Spleen (tissue), 11 donors: Measurements from ENCODE around the gene KLF3. TPM values are rescaled to one million over a fixed set of nuclear protein-coding genes. Genes with fewer than 3 reads are reported as not detected.

ENCODE experiments used
- DNase-seq: peaks from one replicate; pipeline ENCODE4 v3.0.0-alpha.2; 2020
- H3K27ac ChIP-seq, 8 donors: fragments of 200-600 bp; sonication (generic) in 7 of 8; 1 replicate in 4 of 8; 2 replicates in 4 of 8; pipeline versions ENCODE4 v1.5.0 to v1.8.0; 2016 to 2021; ENCODE audit warnings: inconsistent platforms in 4 of 8, mild to moderate bottlenecking in 4 of 8, moderate library complexity in 1 of 8
- H3K27me3 ChIP-seq, 7 donors: fragments of 200-600 bp; sonication (generic) in 6 of 7; replicated peaks in 1 of 7; 1 replicate in 4 of 7; 2 replicates in 3 of 7; pipeline versions ENCODE4 v1.5.0 to v1.8.0; 2016 to 2021; ENCODE audit warnings: inconsistent platforms in 3 of 7, mild to moderate bottlenecking in 1 of 7
- H3K36me3 ChIP-seq, 6 donors: fragments of 200-600 bp; sonication (generic) in 5 of 6; 1 replicate in 4 of 6; 2 replicates in 2 of 6; pipeline versions ENCODE4 v1.5.0 to v1.8.0; 2016 to 2021; ENCODE audit warnings: inconsistent platforms in 2 of 6
- H3K4me1 ChIP-seq, 6 donors: fragments of 200-600 bp; sonication (generic) in 5 of 6; 1 replicate in 3 of 6; 2 replicates in 3 of 6; pipeline versions ENCODE4 v1.5.0 to v1.8.0; 2016 to 2021; ENCODE audit warnings: inconsistent platforms in 3 of 6
- H3K4me3 ChIP-seq, 8 donors: fragments of 200-600 bp; sonication (generic) in 7 of 8; 1 replicate in 4 of 8; 2 replicates in 4 of 8; pipeline versions ENCODE4 v1.5.0 to v1.8.0; 2016 to 2021; ENCODE audit warnings: inconsistent platforms in 4 of 8, mild to moderate bottlenecking in 4 of 8, moderate library complexity in 2 of 8
- H3K9me3 ChIP-seq, 8 donors: fragments of 200-600 bp; sonication (generic) in 7 of 8; 1 replicate in 4 of 8; 2 replicates in 4 of 8; pipeline versions ENCODE4 v1.5.0 to v1.8.0; 2016 to 2021; ENCODE audit warnings: inconsistent platforms in 4 of 8
- CTCF ChIP-seq, 11 experiments: fragments of 200-600 bp in 7 of 11; fragments of 450-650 bp in 4 of 11; sonication (generic) in 4 of 11; IDR thresholded peaks in 8 of 11; conservative IDR thresholded peaks in 3 of 11; 1 replicate in 7 of 11; 2 replicates in 4 of 11; pipeline versions ENCODE4 v1.4.0 to v1.8.0; 2016 to 2021; ENCODE audit warnings: antibody characterized with exemption in 11 of 11, inconsistent platforms in 4 of 11, mild to moderate bottlenecking in 1 of 11
- POLR2A ChIP-seq, 3 donors: fragments of 450-650 bp; IDR thresholded peaks; one replicate each; pipeline ENCODE4 v1.5.1; 2017; ENCODE audit warnings: antibody characterized with exemption in 3 of 3, mild to moderate bottlenecking in 1 of 3
- POLR2AphosphoS5 ChIP-seq, 3 donors: sonication (generic); formaldehyde crosslinking; IDR thresholded peaks; one replicate each; pipeline ENCODE4 v1.5.1; 2017; ENCODE audit warnings: antibody characterized with exemption in 3 of 3
- WGBS, 5 donors: extraction: QIAGEN DNeasy Blood & Tissue Kit in 3 of 5; methylation state at CpG; one replicate each; pipeline versions ENCODE4 v1.1.5 to v1.1.7; 2013 to 2018; 5-methylcytosine and 5-hydroxymethylcytosine counted together
- intact Hi-C: fragments of 100-400 bp; cut with DNase I; formaldehyde crosslinking; loops from one replicate; pipeline ENCODE4 v1.15.0; 2023; ENCODE audit warnings: low total_unique reads
- polyA plus RNA-seq, 3 donors: library from polyadenylated mRNA; stranded (reverse); fragments of 200-250 nt; gene quantifications; one replicate each; pipeline ENCODE4 v1.2.1, GENCODE V29; 2013
- total RNA-seq, 7 donors: library from RNA; depleted of rRNA in 3 of 7; stranded (reverse); fragments of >200 nt in 3 of 7; fragmentation: NEBNext Ultra II Directional in 4 of 7; extraction: Animal tissue kit (Norgen Biotek cat#: 25700) in 4 of 7; gene quantifications; one replicate each; pipeline versions ENCODE4 v1.1.0 to v1.2.1, GENCODE V29; 2016 to 2021
- donor health status: healthy with polysubstance abuse.
- donor health status: DM: no; HTN: no; CAD: no; lungs with moderate emphysema.
- donor health status: DM: no; HTN: no; CAD: no.
- donor health status: Bipolar disorder and iron deficiency.
- donor health status: healthy.
- donor health status: DM: no; HTN: no; CAD: no.
- donor health status: DM: yes; HTN: yes; CAD: no.

The KLF3 gene
- total and polyA plus RNA-seq, 10 donors: 8.0 to 87.5 (median 63.1) TPM

GRCh38 chr4:38695809-38696208 is 31.8 kb downstream of the KLF3 start:
- no peak for TF ChIP-seq CTCF (IDR thresholded peaks at IDR 0.05 in 8 of 11, conservative IDR thresholded peaks at IDR 0.05 in 3 of 11)
- no peak for TF ChIP-seq POLR2A (IDR thresholded peaks at IDR 0.05)
- TF ChIP-seq POLR2AphosphoS5 (IDR thresholded peaks at IDR 0.05): no peak
- H3K27ac ChIP-seq: peak overlapping the region in 1 of 8 donors; percentile 22
- H3K36me3 ChIP-seq: peaks cover 2 to 86% (median 52%) of the 10 kb centered on the region in 6 donors
- peaks cover 0 to 45% (median 24%) of the 10 kb centered on the region in 6 donors for H3K4me1 ChIP-seq
- H3K27me3 ChIP-seq: no peaks in the 10 kb centered on the region
- intact Hi-C loops: no loop called here
- DNase-seq: no peak
- WGBS, 5 donors: 72 to 90% (median 77%) methylated on average over 3 of the region's 3 CpGs
- H3K4me3 ChIP-seq: no peak overlapping the region
- no peaks in the 10 kb centered on the region for H3K9me3 ChIP-seq

- 32 to 46% (median 36%) methylated on average over 2 of the region's 2 CpGs for WGBS, 5 donors
- intact Hi-C loops: no loop called here
- peaks cover 2 to 77% (median 46%) of the 10 kb centered on the region in 6 donors for H3K36me3 ChIP-seq
Observed at GRCh38 chr4:38696697-38697096, 32.7 kb downstream of the KLF3 start.

GRCh38 chr4:38698176-38698575 is 34.2 kb downstream of the KLF3 start:
- WGBS, 5 donors: 89 to 100% (median 93%) methylated on average over 1 of the region's 1 CpG

More at GRCh38 chr4:38696697-38697096, 32.7 kb downstream of the KLF3 start:
- H3K4me1 ChIP-seq: peaks cover 0 to 37% (median 20%) of the 10 kb centered on the region in 6 donors
- DNase-seq: no peak
- H3K27me3 ChIP-seq: no peaks in the 10 kb centered on the region
- TF ChIP-seq POLR2A (IDR thresholded peaks at IDR 0.05) (no peak), CTCF (IDR thresholded peaks at IDR 0.05 in 8 of 11, conservative IDR thresholded peaks at IDR 0.05 in 3 of 11) (no peak), POLR2AphosphoS5 (IDR thresholded peaks at IDR 0.05) (no peak)
- H3K4me3 ChIP-seq: no peak overlapping the region
- no peak overlapping the region for H3K27ac ChIP-seq
- no peaks in the 10 kb centered on the region for H3K9me3 ChIP-seq

GRCh38 chr4:38699112-38699511 is 35.1 kb downstream of the KLF3 start:
- H3K4me3 ChIP-seq: no peak overlapping the region
- no peaks in the 10 kb centered on the region for H3K27me3 ChIP-seq
- no peak for DNase-seq
- intact Hi-C loops: no loop called here
- no peak for TF ChIP-seq POLR2A (IDR thresholded peaks at IDR 0.05)
- TF ChIP-seq CTCF (IDR thresholded peaks at IDR 0.05 in 8 of 11, conservative IDR thresholded peaks at IDR 0.05 in 3 of 11): no peak
- TF ChIP-seq POLR2AphosphoS5 (IDR thresholded peaks at IDR 0.05): no peak
- no peak overlapping the region for H3K27ac ChIP-seq
- 87 to 97% (median 92%) methylated on average over 2 of the region's 2 CpGs for WGBS, 5 donors
- H3K4me1 ChIP-seq: peaks cover 0 to 31% (median 17%) of the 10 kb centered on the region in 6 donors
- H3K36me3 ChIP-seq: peaks cover 2 to 55% (median 40%) of the 10 kb centered on the region in 6 donors
- H3K9me3 ChIP-seq: no peaks in the 10 kb centered on the region

More at GRCh38 chr4:38698176-38698575, 34.2 kb downstream of the KLF3 start:
- no peaks in the 10 kb centered on the region for H3K9me3 ChIP-seq
- H3K36me3 ChIP-seq: peaks cover 2 to 64% (median 46%) of the 10 kb centered on the region in 6 donors
- H3K4me3 ChIP-seq: no peak overlapping the region
- no peak for TF ChIP-seq POLR2AphosphoS5 (IDR thresholded peaks at IDR 0.05)
- TF ChIP-seq POLR2A (IDR thresholded peaks at IDR 0.05): no peak
- TF ChIP-seq CTCF (IDR thresholded peaks at IDR 0.05 in 8 of 11, conservative IDR thresholded peaks at IDR 0.05 in 3 of 11): no peak
- intact Hi-C loops: no loop called here
- no peaks in the 10 kb centered on the region for H3K27me3 ChIP-seq
- no peak overlapping the region for H3K27ac ChIP-seq
- H3K4me1 ChIP-seq: peaks cover 0 to 26% (median 15%) of the 10 kb centered on the region in 6 donors
- DNase-seq: no peak
